ENCODE measurements around the gene TCFL5. TPM values are rescaled to one million over a fixed set of nuclear protein-coding genes. Genes with fewer than 3 reads are reported as not detected.
A peak's percentile ranks its signal among the peaks of the same experiment; 100 is the strongest.

The TCFL5 gene
- polyA plus RNA-seq (2013, experiment 1 of 2): 6.1 TPM
- 6.9 TPM for polyA plus RNA-seq (2013, experiment 2 of 2)

DNA sequence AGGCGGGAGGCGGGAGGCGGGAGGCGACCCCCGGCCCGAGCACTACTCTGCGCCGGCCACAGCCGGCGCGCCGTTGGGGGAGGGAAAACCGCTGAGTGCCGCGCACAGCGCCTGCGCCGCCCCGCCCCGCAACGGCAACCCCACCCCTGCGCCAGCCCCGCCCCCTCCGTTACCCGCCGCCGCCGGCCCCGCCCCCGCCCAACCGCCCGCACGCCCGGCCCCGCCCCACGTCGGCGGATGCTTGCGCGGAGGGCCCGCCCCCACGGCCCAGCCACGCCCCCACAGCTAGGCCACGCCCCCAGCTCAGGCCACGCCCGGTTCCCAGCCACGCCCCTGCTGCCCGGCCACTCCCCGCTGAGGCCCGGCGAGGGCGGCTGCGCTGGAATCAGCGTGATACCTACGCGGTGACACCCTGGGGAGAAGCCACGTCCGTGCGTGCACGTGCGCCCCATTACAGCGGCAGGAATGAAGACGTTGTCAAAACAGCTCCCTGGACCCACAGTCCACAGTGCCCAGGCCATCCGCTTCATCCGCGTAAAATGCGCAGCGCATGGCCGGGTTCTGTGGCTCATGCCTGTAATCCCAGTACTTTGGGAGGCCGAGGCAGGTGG, at the start of gene TCFL5:
Gene TCFL5, minus strand, starts transcription at position 97 of the 611 bp plus-strand sequence. CDS start 152 bp downstream, outside the sequence.
- Histone ChIP-seq H3K27ac (ENCODE audit: low read length, poor library complexity, severe bottlenecking) (no peak within 1 kb of the TSS), H4K91ac (ENCODE audit: low read length) (peak within 1 kb of the TSS; percentile 92), H3K23ac (ENCODE audit: low read length in 2 of 2) (peak within 1 kb of the TSS in 1 of 2 experiments; percentile 100), H2BK5ac (ENCODE audit: low read depth, low read length, poor library complexity, severe bottlenecking) (peak within 1 kb of the TSS; percentile 31), H3K18ac (ENCODE audit: low read depth in 1 of 2, low read length in 2 of 2) (peak within 1 kb of the TSS; percentile 94 to 98), H3K79me1 (replicated peaks; ENCODE audit: low read length, poor library complexity, severe bottlenecking) (peaks cover 18% of the 10 kb centered on the region), H3K4me1 (ENCODE audit: control insufficient read depth, insufficient read depth, low read depth, low read length) (peaks cover 25% of the 10 kb centered on the region), H2AK5ac (ENCODE audit: low read length, severe bottlenecking) (no peak within 1 kb of the TSS), H2BK15ac (ENCODE audit: low read depth, poor library complexity, severe bottlenecking) (peak within 1 kb of the TSS; percentile 80), H3K27me3 (ENCODE audit: control insufficient read depth in 1 of 2, insufficient read depth in 1 of 2, low read length in 2 of 2) (no peaks in the 10 kb centered on the region), H2AFZ (ENCODE audit: low read depth, low read length) (peak within 1 kb of the TSS; percentile 30), H3K9ac (ENCODE audit: low read length) (peak within 1 kb of the TSS; percentile 70), H3K4me3 (ENCODE audit: insufficient read depth in 1 of 2, low read depth in 1 of 2, low read length in 2 of 2) (peak within 1 kb of the TSS; percentile 72 to 85), H3K4me2 (ENCODE audit: low read length, poor library complexity, severe bottlenecking) (peak within 1 kb of the TSS; percentile 95), H3K14ac (ENCODE audit: low read length in 2 of 2) (peak within 1 kb of the TSS in 1 of 2 experiments; percentile 68), H3K4ac (ENCODE audit: low read depth in 1 of 2, low read length in 2 of 2) (peak within 1 kb of the TSS in 1 of 2 experiments; percentile 89), H4K8ac (ENCODE audit: low read length) (peak within 1 kb of the TSS; percentile 96), H2BK12ac (ENCODE audit: low read length in 2 of 2) (peak within 1 kb of the TSS; percentile 29 to 75), H3K9me3 (ENCODE audit: control insufficient read depth, low read length) (no peaks in the 10 kb centered on the region), H3K36me3 (ENCODE audit: control insufficient read depth in 1 of 2, insufficient read depth in 2 of 2, low read depth in 1 of 2, low read length in 2 of 2) (peaks cover 8 to 13% of the 10 kb centered on the region in 2 experiments), H2BK120ac (ENCODE audit: low read depth, low read length) (peak within 1 kb of the TSS; percentile 61)
- 22% methylated on average over 31 of the region's 70 CpGs for WGBS
- peak; percentile 77 for DNase-seq

DNA sequence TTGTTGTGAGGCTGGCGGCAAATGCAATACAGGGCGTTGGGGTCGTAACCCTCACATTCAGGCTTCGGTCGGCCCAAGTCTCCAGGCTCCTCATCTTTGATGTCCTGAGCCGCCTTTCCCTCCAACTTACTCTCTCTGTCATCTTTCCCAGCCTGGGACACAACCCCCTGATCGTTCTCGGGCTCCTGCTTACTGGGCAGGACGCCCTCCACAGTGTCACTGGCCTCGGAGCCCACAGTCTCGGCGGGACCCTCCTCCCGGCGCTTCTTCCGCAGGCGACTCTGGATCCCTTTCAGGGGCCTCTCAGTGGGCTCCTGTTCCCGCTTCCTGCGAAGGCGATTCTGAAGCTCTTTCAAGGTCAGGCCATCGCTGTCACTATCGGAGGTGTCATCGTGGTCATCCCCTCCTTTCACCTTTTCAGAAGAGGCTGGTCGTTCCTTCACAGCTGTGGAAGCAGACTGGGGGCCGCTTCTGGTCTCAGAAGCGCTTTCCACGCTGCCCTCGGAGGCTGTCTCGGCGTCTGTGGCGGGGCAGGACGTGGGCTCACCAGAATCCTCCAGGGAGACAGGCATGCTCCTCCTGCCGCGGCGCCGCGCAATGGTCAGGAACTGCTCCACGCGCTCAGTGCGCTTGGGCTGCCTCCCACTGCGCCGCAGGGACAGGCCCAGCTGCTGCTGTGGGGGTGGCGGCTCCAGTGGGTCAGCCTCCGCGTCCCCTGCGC, 49.3 kb upstream of the TCFL5 start:
- Histone ChIP-seq H3K9me3 (ENCODE audit: control insufficient read depth, low read length) (no peaks in the 10 kb centered on the region), H2BK12ac (ENCODE audit: low read length in 2 of 2) (no peak overlapping the region), H3K23ac (ENCODE audit: low read length in 2 of 2) (no peak overlapping the region), H3K4me2 (ENCODE audit: low read length, poor library complexity, severe bottlenecking) (no peak overlapping the region), H2AFZ (ENCODE audit: low read depth, low read length) (no peak overlapping the region), H3K9ac (ENCODE audit: low read length) (no peak overlapping the region), H3K36me3 (ENCODE audit: control insufficient read depth in 1 of 2, insufficient read depth in 2 of 2, low read depth in 1 of 2, low read length in 2 of 2) (peaks cover 64 to 75% of the 10 kb centered on the region in 2 experiments), H3K27me3 (ENCODE audit: control insufficient read depth in 1 of 2, insufficient read depth in 1 of 2, low read length in 2 of 2) (no peaks in the 10 kb centered on the region), H4K91ac (ENCODE audit: low read length) (no peak overlapping the region), H3K14ac (ENCODE audit: low read length in 2 of 2) (no peak overlapping the region), H3K27ac (ENCODE audit: low read length, poor library complexity, severe bottlenecking) (no peak overlapping the region), H3K79me1 (replicated peaks; ENCODE audit: low read length, poor library complexity, severe bottlenecking) (peaks cover 24% of the 10 kb centered on the region), H2BK120ac (ENCODE audit: low read depth, low read length) (no peak overlapping the region), H2BK5ac (ENCODE audit: low read depth, low read length, poor library complexity, severe bottlenecking) (no peak overlapping the region), H4K8ac (ENCODE audit: low read length) (no peak overlapping the region), H3K4me3 (ENCODE audit: insufficient read depth in 1 of 2, low read depth in 1 of 2, low read length in 2 of 2) (no peak overlapping the region), H3K4ac (ENCODE audit: low read depth in 1 of 2, low read length in 2 of 2) (no peak overlapping the region), H3K18ac (ENCODE audit: low read depth in 1 of 2, low read length in 2 of 2) (no peak overlapping the region), H3K4me1 (ENCODE audit: control insufficient read depth, insufficient read depth, low read depth, low read length) (peaks cover 10% of the 10 kb centered on the region), H2AK5ac (ENCODE audit: low read length, severe bottlenecking) (no peak overlapping the region), H2BK15ac (ENCODE audit: low read depth, poor library complexity, severe bottlenecking) (no peak overlapping the region)
- no peak for DNase-seq
- WGBS: 98% methylated on average over 45 of the region's 45 CpGs

GRCh38 chr20:62910217-62910766, 48.7 kb upstream of the TCFL5 start:
- H3K4me2 ChIP-seq (ENCODE audit: low read length, poor library complexity, severe bottlenecking): no peak overlapping the region
- no peak overlapping the region for H4K91ac ChIP-seq (ENCODE audit: low read length)
- no peak overlapping the region for H2BK120ac ChIP-seq (ENCODE audit: low read depth, low read length)
- no peak overlapping the region for H3K4me3 ChIP-seq (ENCODE audit: insufficient read depth in 1 of 2, low read depth in 1 of 2, low read length in 2 of 2)
- H3K18ac ChIP-seq (ENCODE audit: low read depth in 1 of 2, low read length in 2 of 2): no peak overlapping the region
- H3K36me3 ChIP-seq (ENCODE audit: control insufficient read depth in 1 of 2, insufficient read depth in 2 of 2, low read depth in 1 of 2, low read length in 2 of 2): peaks cover 71 to 81% of the 10 kb centered on the region in 2 experiments
- H2BK15ac ChIP-seq (ENCODE audit: low read depth, poor library complexity, severe bottlenecking): no peak overlapping the region
- peaks cover 10% of the 10 kb centered on the region for H3K4me1 ChIP-seq (ENCODE audit: control insufficient read depth, insufficient read depth, low read depth, low read length)
- H3K27ac ChIP-seq (ENCODE audit: low read length, poor library complexity, severe bottlenecking): no peak overlapping the region
- no peaks in the 10 kb centered on the region for H3K9me3 ChIP-seq (ENCODE audit: control insufficient read depth, low read length)
- WGBS: 95% methylated on average over 11 of the region's 11 CpGs
- H2AK5ac ChIP-seq (ENCODE audit: low read length, severe bottlenecking): no peak overlapping the region
- H2BK5ac ChIP-seq (ENCODE audit: low read depth, low read length, poor library complexity, severe bottlenecking): no peak overlapping the region
- H2BK12ac ChIP-seq (ENCODE audit: low read length in 2 of 2): no peak overlapping the region
- no peak overlapping the region for H3K9ac ChIP-seq (ENCODE audit: low read length)
- H3K4ac ChIP-seq (ENCODE audit: low read depth in 1 of 2, low read length in 2 of 2): no peak overlapping the region
- peak overlapping the region; percentile 64 for H4K8ac ChIP-seq (ENCODE audit: low read length)
- no peak overlapping the region for H3K14ac ChIP-seq (ENCODE audit: low read length in 2 of 2)
- no peak overlapping the region for H3K23ac ChIP-seq (ENCODE audit: low read length in 2 of 2)
- no peak for DNase-seq
- H3K79me1 ChIP-seq (replicated peaks; ENCODE audit: low read length, poor library complexity, severe bottlenecking): peaks cover 25% of the 10 kb centered on the region
- H3K27me3 ChIP-seq (ENCODE audit: control insufficient read depth in 1 of 2, insufficient read depth in 1 of 2, low read length in 2 of 2): no peaks in the 10 kb centered on the region
- H2AFZ ChIP-seq (ENCODE audit: low read depth, low read length): no peak overlapping the region

Data from mesenchymal stem cell (in vitro differentiated cells and primary cell).